HG03064 (cell line): ENCODE results near the gene ACTRT2.

Experiments used
- ATAC-seq: cut with Tn5 transposase; IDR thresholded peaks from one replicate; pipeline ENCODE4 v1.9.1; 2021; ENCODE audit warnings: low read depth; ENCODE audit not compliant: unreplicated experiment

ACTRT2 gene

GRCh38 chr1:3015744-3016143 lies 5.5 kb upstream of the ACTRT2 start:
- ATAC-seq: no peak

GRCh38 chr1:3016641-3017439 lies 4.4 kb upstream of the ACTRT2 start:
- no peak for ATAC-seq

- ATAC-seq: no peak
Measured at GRCh38 chr1:3017440-3018050, 3.7 kb upstream of the ACTRT2 start.

- ATAC-seq: no peak
Measured at GRCh38 chr1:3018051-3018471, 3.2 kb upstream of the ACTRT2 start.

- ATAC-seq: no peak
Measured at GRCh38 chr1:3018576-3018975, 2.7 kb upstream of the ACTRT2 start.

GRCh38 chr1:3019007-3019515 lies 2.2 kb upstream of the ACTRT2 start:
- no peak for ATAC-seq

GRCh38 chr1:3019516-3020051 lies 1.7 kb upstream of the ACTRT2 start:
- no peak for ATAC-seq

- ATAC-seq: no peak
Measured at GRCh38 chr1:3020263-3020909, 881 bp upstream of the ACTRT2 start.

- ATAC-seq: no peak
Measured at GRCh38 chr1:3021801-3022401, 634 bp downstream of the ACTRT2 start.

GRCh38 chr1:3022511-3022973 lies 1.3 kb downstream of the ACTRT2 start:
- no peak for ATAC-seq

- no peak for ATAC-seq
Measured at GRCh38 chr1:3022976-3023375, 1.7 kb downstream of the ACTRT2 start.

GRCh38 chr1:3024019-3024418 lies 2.8 kb downstream of the ACTRT2 start:
- ATAC-seq: no peak

- ATAC-seq: no peak
Measured at GRCh38 chr1:3024588-3024987, 3.3 kb downstream of the ACTRT2 start.

GRCh38 chr1:3026124-3026523 lies 4.9 kb downstream of the ACTRT2 start:
- no peak for ATAC-seq

GRCh38 chr1:3026581-3027391 lies 5.5 kb downstream of the ACTRT2 start:
- ATAC-seq: no peak

GRCh38 chr1:3027611-3028371 lies 6.5 kb downstream of the ACTRT2 start:
- no peak for ATAC-seq

GRCh38 chr1:3028531-3029282 lies 7.4 kb downstream of the ACTRT2 start:
- no peak for ATAC-seq

- ATAC-seq: no peak
Measured at GRCh38 chr1:3029481-3029961, 8.3 kb downstream of the ACTRT2 start.
